ENCODE results near the gene ZNF567.
"Not testable (repeated sequence)": the region's sequence is repeated elsewhere in the genome, so short reads cannot be mapped to it uniquely, and the experiment has no call there.

Gene ZNF567

GRCh38 chr19:36687214-36688056, at the start of gene ZNF567:
Gene ZNF567, plus strand, starts transcription at chr19:36687612. Its CDS starts 7,256 bp downstream, at chr19:36694868.
- DNase-seq (ENCODE audit: low read depth): peak; percentile 98

GRCh38 chr19:36638862-36639510, 48.4 kb upstream of the ZNF567 start:
- no peak for DNase-seq (ENCODE audit: low read depth)

- no peak for DNase-seq (ENCODE audit: low read depth)
These were observed 40.7 kb upstream of the ZNF567 start for GRCh38 chr19:36646746-36647145.

GRCh38 chr19:36652958-36653357, 34.5 kb upstream of the ZNF567 start:
- DNase-seq (ENCODE audit: low read depth): no peak

- no peak for DNase-seq (ENCODE audit: low read depth)
These were observed 21.6 kb upstream of the ZNF567 start for GRCh38 chr19:36665832-36666231.

- no peak for DNase-seq (ENCODE audit: low read depth)
These were observed 18.8 kb upstream of the ZNF567 start for GRCh38 chr19:36668646-36669045.

- DNase-seq (ENCODE audit: low read depth): no peak
These were observed 15.0 kb upstream of the ZNF567 start for GRCh38 chr19:36672368-36672767.

- DNase-seq (ENCODE audit: low read depth): no peak
These were observed 13.2 kb upstream of the ZNF567 start for GRCh38 chr19:36674201-36674600.

GRCh38 chr19:36679455-36679854, 8.0 kb upstream of the ZNF567 start:
- no peak for DNase-seq (ENCODE audit: low read depth)

GRCh38 chr19:36685835-36686234, 1.6 kb upstream of the ZNF567 start:
- no peak for DNase-seq (ENCODE audit: low read depth)

- no peak for DNase-seq (ENCODE audit: low read depth)
These were observed 823 bp upstream of the ZNF567 start for GRCh38 chr19:36686365-36687213.

- no peak for DNase-seq (ENCODE audit: low read depth)
These were observed 646 bp downstream of the ZNF567 start for GRCh38 chr19:36688058-36688457.

GRCh38 chr19:36707134-36707533, 19.7 kb downstream of the ZNF567 start:
- no peak for DNase-seq (ENCODE audit: low read depth)

- no peak for DNase-seq (ENCODE audit: low read depth)
These were observed 22.0 kb downstream of the ZNF567 start for GRCh38 chr19:36709423-36709822.

- DNase-seq (ENCODE audit: low read depth): no peak
These were observed 32.5 kb downstream of the ZNF567 start for GRCh38 chr19:36719687-36720556.

GRCh38 chr19:36736166-36736565, 48.8 kb downstream of the ZNF567 start:
- DNase-seq (ENCODE audit: low read depth): not testable (repeated sequence)

- no peak for DNase-seq (ENCODE audit: low read depth)
These were observed 58.5 kb downstream of the ZNF567 start for GRCh38 chr19:36745870-36746269.

- no peak for DNase-seq (ENCODE audit: low read depth)
These were observed 60.3 kb downstream of the ZNF567 start for GRCh38 chr19:36747750-36748149.

GRCh38 chr19:36748431-36749275, 61.2 kb downstream of the ZNF567 start:
- DNase-seq (ENCODE audit: low read depth): no peak

GRCh38 chr19:36749613-36750012, 62.2 kb downstream of the ZNF567 start:
- DNase-seq (ENCODE audit: low read depth): not testable (repeated sequence)
